Panc1 (cell line): ENCODE measurements around the gene BABAM2.

Experiments
- POLR2AphosphoS5 ChIP-seq: IDR thresholded peaks from 2 replicates; pipeline ENCODE4 v1.6.1; 2012; ENCODE audit warnings: mild to moderate bottlenecking, low read depth, low read length, moderate library complexity
- TF ChIP-seq, protein P1 (sequence below): fragments of 450-650 bp; IDR thresholded peaks from 2 replicates; pipeline ENCODE4 v1.5.1; 2017; ENCODE audit warnings: mild to moderate bottlenecking
- TF ChIP-seq, protein P2 (sequence below), 2 experiments: IDR thresholded peaks; 2 replicates each; pipeline ENCODE4 v1.6.1; 2011 to 2012; ENCODE audit warnings: low read depth in 2 of 2, control low read depth in 1 of 2, low read length in 1 of 2, mild to moderate bottlenecking in 1 of 2, moderate library complexity in 1 of 2; ENCODE audit not compliant: insufficient read depth in 1 of 2

DNA sequence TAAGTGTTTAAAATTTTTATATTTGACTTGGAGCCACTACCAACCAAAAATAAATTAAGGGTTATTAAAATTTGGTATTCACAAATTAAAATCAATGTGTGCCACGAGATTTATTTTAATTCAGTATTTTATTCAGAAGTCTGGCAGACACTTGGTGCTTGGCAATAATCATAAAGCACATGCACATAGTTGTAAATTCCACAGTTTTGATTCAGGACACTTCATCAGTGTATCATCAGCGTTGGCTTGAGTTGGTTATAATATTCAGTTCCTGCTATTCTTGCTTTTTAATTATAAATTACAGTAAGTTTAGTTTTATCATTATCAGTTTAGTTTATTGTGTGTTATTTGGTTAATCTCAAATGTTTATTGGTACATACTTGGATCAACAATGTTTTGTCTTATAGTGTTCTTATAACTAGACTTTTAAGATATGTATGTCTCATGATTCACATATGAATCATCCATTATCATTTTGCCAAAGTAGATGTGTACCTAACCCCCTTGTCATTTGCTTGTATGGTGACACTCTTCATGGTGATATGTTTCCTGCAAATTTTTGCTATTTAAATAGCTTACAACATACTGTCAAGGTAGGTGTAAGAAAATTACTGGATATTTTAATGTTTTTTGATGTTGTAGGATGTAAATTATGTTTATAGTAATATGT, 237.9 kb downstream of the BABAM2 start:
- TF ChIP-seq, protein P1, sequence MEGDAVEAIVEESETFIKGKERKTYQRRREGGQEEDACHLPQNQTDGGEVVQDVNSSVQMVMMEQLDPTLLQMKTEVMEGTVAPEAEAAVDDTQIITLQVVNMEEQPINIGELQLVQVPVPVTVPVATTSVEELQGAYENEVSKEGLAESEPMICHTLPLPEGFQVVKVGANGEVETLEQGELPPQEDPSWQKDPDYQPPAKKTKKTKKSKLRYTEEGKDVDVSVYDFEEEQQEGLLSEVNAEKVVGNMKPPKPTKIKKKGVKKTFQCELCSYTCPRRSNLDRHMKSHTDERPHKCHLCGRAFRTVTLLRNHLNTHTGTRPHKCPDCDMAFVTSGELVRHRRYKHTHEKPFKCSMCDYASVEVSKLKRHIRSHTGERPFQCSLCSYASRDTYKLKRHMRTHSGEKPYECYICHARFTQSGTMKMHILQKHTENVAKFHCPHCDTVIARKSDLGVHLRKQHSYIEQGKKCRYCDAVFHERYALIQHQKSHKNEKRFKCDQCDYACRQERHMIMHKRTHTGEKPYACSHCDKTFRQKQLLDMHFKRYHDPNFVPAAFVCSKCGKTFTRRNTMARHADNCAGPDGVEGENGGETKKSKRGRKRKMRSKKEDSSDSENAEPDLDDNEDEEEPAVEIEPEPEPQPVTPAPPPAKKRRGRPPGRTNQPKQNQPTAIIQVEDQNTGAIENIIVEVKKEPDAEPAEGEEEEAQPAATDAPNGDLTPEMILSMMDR, result no peak
- no peak for TF ChIP-seq POLR2AphosphoS5
- TF ChIP-seq, protein P2, sequence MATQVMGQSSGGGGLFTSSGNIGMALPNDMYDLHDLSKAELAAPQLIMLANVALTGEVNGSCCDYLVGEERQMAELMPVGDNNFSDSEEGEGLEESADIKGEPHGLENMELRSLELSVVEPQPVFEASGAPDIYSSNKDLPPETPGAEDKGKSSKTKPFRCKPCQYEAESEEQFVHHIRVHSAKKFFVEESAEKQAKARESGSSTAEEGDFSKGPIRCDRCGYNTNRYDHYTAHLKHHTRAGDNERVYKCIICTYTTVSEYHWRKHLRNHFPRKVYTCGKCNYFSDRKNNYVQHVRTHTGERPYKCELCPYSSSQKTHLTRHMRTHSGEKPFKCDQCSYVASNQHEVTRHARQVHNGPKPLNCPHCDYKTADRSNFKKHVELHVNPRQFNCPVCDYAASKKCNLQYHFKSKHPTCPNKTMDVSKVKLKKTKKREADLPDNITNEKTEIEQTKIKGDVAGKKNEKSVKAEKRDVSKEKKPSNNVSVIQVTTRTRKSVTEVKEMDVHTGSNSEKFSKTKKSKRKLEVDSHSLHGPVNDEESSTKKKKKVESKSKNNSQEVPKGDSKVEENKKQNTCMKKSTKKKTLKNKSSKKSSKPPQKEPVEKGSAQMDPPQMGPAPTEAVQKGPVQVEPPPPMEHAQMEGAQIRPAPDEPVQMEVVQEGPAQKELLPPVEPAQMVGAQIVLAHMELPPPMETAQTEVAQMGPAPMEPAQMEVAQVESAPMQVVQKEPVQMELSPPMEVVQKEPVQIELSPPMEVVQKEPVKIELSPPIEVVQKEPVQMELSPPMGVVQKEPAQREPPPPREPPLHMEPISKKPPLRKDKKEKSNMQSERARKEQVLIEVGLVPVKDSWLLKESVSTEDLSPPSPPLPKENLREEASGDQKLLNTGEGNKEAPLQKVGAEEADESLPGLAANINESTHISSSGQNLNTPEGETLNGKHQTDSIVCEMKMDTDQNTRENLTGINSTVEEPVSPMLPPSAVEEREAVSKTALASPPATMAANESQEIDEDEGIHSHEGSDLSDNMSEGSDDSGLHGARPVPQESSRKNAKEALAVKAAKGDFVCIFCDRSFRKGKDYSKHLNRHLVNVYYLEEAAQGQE (IDR thresholded peaks at IDR 0.05; ENCODE audit: insufficient read depth in 1 of 2, low read depth in 2 of 2, low read length in 1 of 2), result no peak
